ENCODE measurements around the gene CLMN.

GRCh38 chr14:95151561-95151960 is 168.1 kb downstream of the CLMN start:
- no peak for TF ChIP-seq POLR2A (IDR thresholded peaks at IDR 0.05)
- TF ChIP-seq CTCF (IDR thresholded peaks at IDR 0.05), result no peak

Data from vagina (tissue), 2 donors.